Measurements from ENCODE around the gene RFFL. TPM values are rescaled to one million over a fixed set of nuclear protein-coding genes. Genes with fewer than 3 reads are reported as not detected.
"Not testable (repeated sequence)": the region's sequence is repeated elsewhere in the genome, so short reads cannot be mapped to it uniquely, and the experiment has no call there.

The RFFL gene
- total RNA-seq, 3 donors from 2014 or later (not counting 1 experiment from before 2014, with no cell fraction given), result 50.0 to 86.6 (median 75.9) TPM

GRCh38 chr17:35038453-35038852, 25.1 kb downstream of the RFFL start:
- H3K27me3 Mint-ChIP-seq (ENCODE audit: low read depth in 2 of 2), result no peaks in the 10 kb centered on the region
- no peak overlapping the region for H3K4me3 Mint-ChIP-seq
- H3K9me3 Mint-ChIP-seq, result no peaks in the 10 kb centered on the region
- no peak overlapping the region for H3K27ac ChIP-seq (ENCODE audit: low read length)
- no peak overlapping the region for H3K4me3 ChIP-seq (ENCODE audit: low read length)
- H3K36me3 Mint-ChIP-seq, result no peaks in the 10 kb centered on the region
- 77% methylated on average over 2 of the region's 3 CpGs for WGBS (ENCODE audit: insufficient coverage)
- no peaks in the 10 kb centered on the region for H3K27me3 ChIP-seq (ENCODE audit: control insufficient read depth, insufficient read depth, low read length)
- H3K4me1 Mint-ChIP-seq, result peaks cover 21 to 26% of the 10 kb centered on the region in 2 donors
- TF ChIP-seq CTCF (IDR thresholded peaks at IDR 0.05), result no peak
- intact Hi-C loops (cut with micrococcal nuclease), result no loop called here
- H3K4me1 ChIP-seq (ENCODE audit: control insufficient read depth, insufficient read depth, low read length), result peaks cover 22% of the 10 kb centered on the region
- DNase-seq (no peak), ATAC-seq (no peak)
- peak overlapping the region in 1 of 2 donors; percentile 3 for H3K27ac Mint-ChIP-seq
- peaks cover 5% of the 10 kb centered on the region for H3K36me3 ChIP-seq (ENCODE audit: control insufficient read depth, insufficient read depth, low read length)
- no peaks in the 10 kb centered on the region for H3K9me3 ChIP-seq (ENCODE audit: control insufficient read depth, insufficient read depth, low read length)

GRCh38 chr17:35030780-35031179, 32.7 kb downstream of the RFFL start:
- no peaks in the 10 kb centered on the region for H3K4me1 ChIP-seq (ENCODE audit: control insufficient read depth, insufficient read depth, low read length)
- no peaks in the 10 kb centered on the region for H3K27me3 ChIP-seq (ENCODE audit: control insufficient read depth, insufficient read depth, low read length)
- WGBS (ENCODE audit: insufficient coverage), result 100% methylated on average over 1 of the region's 1 CpG
- H3K36me3 Mint-ChIP-seq, result peaks cover 4% of the 10 kb centered on the region
- H3K9me3 Mint-ChIP-seq, result no peaks in the 10 kb centered on the region
- no peak overlapping the region for H3K4me3 ChIP-seq (ENCODE audit: low read length)
- no peak for ATAC-seq
- H3K9me3 ChIP-seq (ENCODE audit: control insufficient read depth, insufficient read depth, low read length), result no peaks in the 10 kb centered on the region
- no peak overlapping the region for H3K27ac ChIP-seq (ENCODE audit: low read length)
- no peak for TF ChIP-seq CTCF (IDR thresholded peaks at IDR 0.05)
- no peak overlapping the region for H3K4me3 Mint-ChIP-seq
- H3K27ac Mint-ChIP-seq, result no peak overlapping the region
- H3K4me1 Mint-ChIP-seq, result peaks cover 22 to 26% of the 10 kb centered on the region in 2 donors
- intact Hi-C loops (cut with micrococcal nuclease), result no loop called here
- no peak for DNase-seq
- peaks cover 5% of the 10 kb centered on the region for H3K36me3 ChIP-seq (ENCODE audit: control insufficient read depth, insufficient read depth, low read length)
- no peaks in the 10 kb centered on the region for H3K27me3 Mint-ChIP-seq (ENCODE audit: low read depth in 2 of 2)

- Mint-ChIP-seq H3K4me1 (peaks cover 24 to 28% of the 10 kb centered on the region in 2 donors), H3K36me3 (peaks cover 8% of the 10 kb centered on the region), H3K4me3 (no peak overlapping the region), H3K9me3 (no peaks in the 10 kb centered on the region), H3K27me3 (ENCODE audit: low read depth in 2 of 2) (no peaks in the 10 kb centered on the region), H3K27ac (peak overlapping the region; percentile 79 to 85)
- peaks cover 3% of the 10 kb centered on the region for H3K4me1 ChIP-seq (ENCODE audit: control insufficient read depth, insufficient read depth, low read length)
- intact Hi-C loops (cut with micrococcal nuclease), result no loop called here
- no peaks in the 10 kb centered on the region for H3K27me3 ChIP-seq (ENCODE audit: control insufficient read depth, insufficient read depth, low read length)
- no peak for ATAC-seq
- TF ChIP-seq CTCF (IDR thresholded peaks at IDR 0.05), result no peak
- 61% methylated on average over 3 of the region's 3 CpGs for WGBS (ENCODE audit: insufficient coverage)
- no peak overlapping the region for H3K4me3 ChIP-seq (ENCODE audit: low read length)
- H3K27ac ChIP-seq (ENCODE audit: low read length), result peak overlapping the region; percentile 17
- DNase-seq, result no peak
- no peaks in the 10 kb centered on the region for H3K9me3 ChIP-seq (ENCODE audit: control insufficient read depth, insufficient read depth, low read length)
- peaks cover 15% of the 10 kb centered on the region for H3K36me3 ChIP-seq (ENCODE audit: control insufficient read depth, insufficient read depth, low read length)
Measured at GRCh38 chr17:35028531-35029262, 34.8 kb downstream of the RFFL start.

GRCh38 chr17:35028097-35028496, 35.4 kb downstream of the RFFL start:
- ATAC-seq; H3K4me3 ChIP-seq (ENCODE audit: low read length); H3K27me3 ChIP-seq (ENCODE audit: control insufficient read depth, insufficient read depth, low read length); H3K9me3 Mint-ChIP-seq; H3K27me3 Mint-ChIP-seq (ENCODE audit: low read depth in 2 of 2); H3K9me3 ChIP-seq (ENCODE audit: control insufficient read depth, insufficient read depth, low read length); H3K4me3 Mint-ChIP-seq; intact Hi-C loops (cut with micrococcal nuclease); H3K4me1 ChIP-seq (ENCODE audit: control insufficient read depth, insufficient read depth, low read length); DNase-seq; H3K36me3 Mint-ChIP-seq: not testable (repeated sequence)
- Mint-ChIP-seq H3K27ac (peak overlapping the region; percentile 79 to 85), H3K4me1 (peaks cover 28 to 31% of the 10 kb centered on the region in 2 donors)
- peak overlapping the region; percentile 17 for H3K27ac ChIP-seq (ENCODE audit: low read length)
- peaks cover 15% of the 10 kb centered on the region for H3K36me3 ChIP-seq (ENCODE audit: control insufficient read depth, insufficient read depth, low read length)
- WGBS (ENCODE audit: insufficient coverage), result 78% methylated on average over 3 of the region's 4 CpGs

All from natural killer cell (primary cell).